Ovary (tissue), 3 donors: ENCODE results near the gene DAP3.

Experiments used
- CTCF ChIP-seq, 3 donors: fragments of 450-650 bp in 2 of 3; fragments of 200-600 bp in 1 of 3; IDR thresholded peaks; one replicate each; pipeline versions ENCODE4 v1.5.1 to v1.8.0; 2016 to 2022; ENCODE audit warnings: antibody characterized with exemption in 3 of 3, mild to moderate bottlenecking in 1 of 3
- EP300 ChIP-seq: sonication (generic); formaldehyde crosslinking; IDR thresholded peaks from one replicate; pipeline ENCODE4 v1.6.1; 2017; ENCODE audit warnings: antibody characterized with exemption
- POLR2A ChIP-seq: fragments of 450-650 bp; IDR thresholded peaks from one replicate; pipeline ENCODE4 v1.6.1; 2017; ENCODE audit warnings: antibody characterized with exemption, mild to moderate bottlenecking, moderate library complexity
- donor health status: DM: no; HTN: no; CAD: no.

GRCh38 chr1:155691992-155692528, 3.2 kb downstream of the DAP3 start:
- TF ChIP-seq POLR2A (no peak), CTCF (IDR thresholded peaks at IDR 0.05) (no peak), EP300 (no peak)
